Panc1 (cell line): Measurements from ENCODE around the gene PROKR2. TPM values are rescaled to one million over a fixed set of nuclear protein-coding genes. Genes with fewer than 3 reads are reported as not detected.
A peak's percentile ranks its signal among the peaks of the same experiment; 100 is the strongest.

Experiments
- ATAC-seq: fragments of 200-7000 bp; cut with Tn5 transposase; 2 replicates; pipeline ENCODE4 v1.9.1; 2020; ENCODE audit warnings: mild to moderate bottlenecking, moderate library complexity
- BruUV-seq: library from RNA; stranded (reverse); fragments of 400-500 nt; replicated peaks from 2 replicates; lab custom pipeline; 2021; lab: Mats Ljungman, UMichigan
- CTCF ChIA-PET: fragments of 300-600 bp; sonication (Branson Sonifier 250); formaldehyde crosslinking; loops from one replicate; lab custom pipeline; 2022; ENCODE audit warnings: antibody characterized with exemption; lab: Charles Lee
- POLR2A ChIA-PET: fragments of 300-600 bp; sonication (Branson Sonifier 250); formaldehyde crosslinking; loops from one replicate; lab custom pipeline; 2022; ENCODE audit warnings: antibody characterized with exemption; lab: Charles Lee
- DNase-seq: peaks from one replicate; pipeline ENCODE4 v3.0.0-alpha.2; 2010; ENCODE audit warnings: low read depth, low spot score
- H3K27ac ChIP-seq: 2 replicates; pipeline ENCODE4 v1.5.1; 2011; ENCODE audit warnings: mild to moderate bottlenecking, low read length, inconsistent platforms
- H3K27me3 ChIP-seq: fragments of 200-500 bp; sonication (Bioruptor generic); 2 replicates; pipeline ENCODE4 v1.6.0; 2014; ENCODE audit warnings: low read length, inconsistent platforms; ENCODE audit not compliant: control insufficient read depth, insufficient read depth
- H3K36me3 ChIP-seq: fragments of 200-500 bp; sonication (Bioruptor generic); 2 replicates; pipeline ENCODE4 v1.5.1; 2014; ENCODE audit warnings: inconsistent platforms, mild to moderate bottlenecking, low read length, moderate library complexity; ENCODE audit not compliant: control insufficient read depth, insufficient read depth
- H3K4me1 ChIP-seq: 2 replicates; pipeline ENCODE4 v1.5.1; 2011; ENCODE audit warnings: inconsistent platforms, mild to moderate bottlenecking, low read length, moderate library complexity; ENCODE audit not compliant: control insufficient read depth, insufficient read depth
- H3K4me3 ChIP-seq, 2 experiments: 2 replicates each; pipeline ENCODE4 v1.5.1; 2011 to 2012; ENCODE audit warnings: low read depth in 2 of 2, low read length in 2 of 2, mild to moderate bottlenecking in 2 of 2, inconsistent platforms in 1 of 2, moderate library complexity in 1 of 2
- H3K9me3 ChIP-seq: fragments of 200-500 bp; sonication (Bioruptor generic); 2 replicates; pipeline ENCODE4 v1.5.1; 2014; ENCODE audit warnings: low read depth, mild to moderate bottlenecking, inconsistent platforms, low read length, moderate library complexity; ENCODE audit not compliant: control insufficient read depth, insufficient read depth
- POLR2AphosphoS5 ChIP-seq: IDR thresholded peaks from 2 replicates; pipeline ENCODE4 v1.6.1; 2012; ENCODE audit warnings: mild to moderate bottlenecking, low read depth, low read length, moderate library complexity
- SIN3A ChIP-seq: IDR thresholded peaks from 2 replicates; pipeline ENCODE4 v1.6.1; 2012; ENCODE audit warnings: low read depth, mild to moderate bottlenecking, low read length, moderate library complexity, borderline replicate concordance; ENCODE audit not compliant: insufficient read depth
- TCF7L2 ChIP-seq: IDR thresholded peaks from 2 replicates; pipeline ENCODE4 v1.6.1; 2011; ENCODE audit warnings: mild to moderate bottlenecking, low read depth, low read length, inconsistent platforms
- in situ Hi-C: cut with HindIII; loops from 2 replicates; pipeline ENCODE4 v1.10.0; 2016; ENCODE audit warnings: low sequenced_read_pairs, low pct_unique_long_range_greater_than_20kb
- intact Hi-C: fragments of 100-400 bp; cut with micrococcal nuclease; formaldehyde crosslinking; loops from one replicate; pipeline ENCODE4 v1.10.0; 2022; ENCODE audit not compliant: unreplicated experiment
- total RNA-seq: library from RNA; stranded (reverse); gene quantifications from one replicate; pipeline ENCODE4 v1.2.1, GENCODE V29; 2021; ENCODE audit not compliant: unreplicated experiment
- TF ChIP-seq, protein P1 (sequence below): fragments of 450-650 bp; IDR thresholded peaks from 2 replicates; pipeline ENCODE4 v1.5.1; 2017; ENCODE audit warnings: mild to moderate bottlenecking
- TF ChIP-seq, protein P2 (sequence below), 2 experiments: IDR thresholded peaks; 2 replicates each; pipeline ENCODE4 v1.6.1; 2011 to 2012; ENCODE audit warnings: low read depth in 2 of 2, control low read depth in 1 of 2, low read length in 1 of 2, mild to moderate bottlenecking in 1 of 2, moderate library complexity in 1 of 2; ENCODE audit not compliant: insufficient read depth in 1 of 2

The PROKR2 gene
- total RNA-seq, 1 experiment from 2014 or later: not detected

DNA sequence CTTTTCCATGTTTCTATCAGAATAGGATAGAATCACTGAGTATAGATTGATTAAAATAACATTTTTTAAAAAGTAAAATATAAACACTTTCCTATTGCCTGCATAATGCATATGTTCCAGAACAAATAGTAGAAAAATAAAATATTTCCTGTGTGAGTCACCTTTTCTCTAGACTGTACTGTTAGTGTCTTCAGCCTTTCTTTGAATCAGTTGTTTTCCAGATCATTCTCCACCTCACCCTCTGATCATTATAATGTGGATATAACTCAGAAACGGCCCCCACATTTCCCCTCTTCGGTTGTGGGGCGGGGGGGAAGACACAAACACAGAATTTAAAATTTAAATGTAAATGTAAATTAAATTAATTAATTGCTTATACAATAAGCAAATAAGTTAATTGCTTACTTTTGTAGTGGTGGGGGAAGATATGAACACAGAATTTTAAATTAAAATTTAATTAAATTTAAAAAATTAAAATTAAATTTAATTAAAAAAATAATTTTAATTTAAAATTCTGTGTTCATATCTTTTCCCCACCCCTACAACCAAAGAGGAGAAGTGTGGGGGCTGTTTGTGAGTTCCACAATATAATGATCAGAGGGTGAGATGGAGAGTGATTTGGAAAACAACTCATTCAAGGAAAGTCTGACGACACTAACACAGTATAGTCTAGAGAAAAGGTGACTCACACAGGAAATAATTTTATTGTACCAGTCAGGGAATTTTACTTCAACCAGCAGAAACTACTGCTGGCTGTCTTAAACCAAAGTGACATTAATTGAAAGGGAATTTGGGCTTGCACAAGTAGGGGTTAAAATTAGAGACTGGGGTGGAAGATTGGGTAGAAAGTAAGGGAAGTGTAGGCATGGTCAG is 37.1 kb upstream of the PROKR2 start:
- intact Hi-C loops: no loop called here
- Histone ChIP-seq H3K27me3 (peaks cover 2% of the 10 kb centered on the region; the same call in 1 of the 2 replicates), H3K36me3 (no peaks in the 10 kb centered on the region), H3K4me3 (no peak overlapping the region), H3K4me1 (no peaks in the 10 kb centered on the region), H3K27ac (no peak overlapping the region), H3K9me3 (no peaks in the 10 kb centered on the region)
- ChIA-PET POLR2A (no interaction called here), CTCF (interaction anchor here (0.9 kb wide), 1 partner anchor 49 kb away, joined by 3 read pairs; no protein-coding TSS in a partner anchor)
- no peak for TF ChIP-seq SIN3A
- no peak for TF ChIP-seq TCF7L2
- TF ChIP-seq, protein P1, sequence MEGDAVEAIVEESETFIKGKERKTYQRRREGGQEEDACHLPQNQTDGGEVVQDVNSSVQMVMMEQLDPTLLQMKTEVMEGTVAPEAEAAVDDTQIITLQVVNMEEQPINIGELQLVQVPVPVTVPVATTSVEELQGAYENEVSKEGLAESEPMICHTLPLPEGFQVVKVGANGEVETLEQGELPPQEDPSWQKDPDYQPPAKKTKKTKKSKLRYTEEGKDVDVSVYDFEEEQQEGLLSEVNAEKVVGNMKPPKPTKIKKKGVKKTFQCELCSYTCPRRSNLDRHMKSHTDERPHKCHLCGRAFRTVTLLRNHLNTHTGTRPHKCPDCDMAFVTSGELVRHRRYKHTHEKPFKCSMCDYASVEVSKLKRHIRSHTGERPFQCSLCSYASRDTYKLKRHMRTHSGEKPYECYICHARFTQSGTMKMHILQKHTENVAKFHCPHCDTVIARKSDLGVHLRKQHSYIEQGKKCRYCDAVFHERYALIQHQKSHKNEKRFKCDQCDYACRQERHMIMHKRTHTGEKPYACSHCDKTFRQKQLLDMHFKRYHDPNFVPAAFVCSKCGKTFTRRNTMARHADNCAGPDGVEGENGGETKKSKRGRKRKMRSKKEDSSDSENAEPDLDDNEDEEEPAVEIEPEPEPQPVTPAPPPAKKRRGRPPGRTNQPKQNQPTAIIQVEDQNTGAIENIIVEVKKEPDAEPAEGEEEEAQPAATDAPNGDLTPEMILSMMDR: no peak
- TF ChIP-seq POLR2AphosphoS5: no peak
- TF ChIP-seq, protein P2, sequence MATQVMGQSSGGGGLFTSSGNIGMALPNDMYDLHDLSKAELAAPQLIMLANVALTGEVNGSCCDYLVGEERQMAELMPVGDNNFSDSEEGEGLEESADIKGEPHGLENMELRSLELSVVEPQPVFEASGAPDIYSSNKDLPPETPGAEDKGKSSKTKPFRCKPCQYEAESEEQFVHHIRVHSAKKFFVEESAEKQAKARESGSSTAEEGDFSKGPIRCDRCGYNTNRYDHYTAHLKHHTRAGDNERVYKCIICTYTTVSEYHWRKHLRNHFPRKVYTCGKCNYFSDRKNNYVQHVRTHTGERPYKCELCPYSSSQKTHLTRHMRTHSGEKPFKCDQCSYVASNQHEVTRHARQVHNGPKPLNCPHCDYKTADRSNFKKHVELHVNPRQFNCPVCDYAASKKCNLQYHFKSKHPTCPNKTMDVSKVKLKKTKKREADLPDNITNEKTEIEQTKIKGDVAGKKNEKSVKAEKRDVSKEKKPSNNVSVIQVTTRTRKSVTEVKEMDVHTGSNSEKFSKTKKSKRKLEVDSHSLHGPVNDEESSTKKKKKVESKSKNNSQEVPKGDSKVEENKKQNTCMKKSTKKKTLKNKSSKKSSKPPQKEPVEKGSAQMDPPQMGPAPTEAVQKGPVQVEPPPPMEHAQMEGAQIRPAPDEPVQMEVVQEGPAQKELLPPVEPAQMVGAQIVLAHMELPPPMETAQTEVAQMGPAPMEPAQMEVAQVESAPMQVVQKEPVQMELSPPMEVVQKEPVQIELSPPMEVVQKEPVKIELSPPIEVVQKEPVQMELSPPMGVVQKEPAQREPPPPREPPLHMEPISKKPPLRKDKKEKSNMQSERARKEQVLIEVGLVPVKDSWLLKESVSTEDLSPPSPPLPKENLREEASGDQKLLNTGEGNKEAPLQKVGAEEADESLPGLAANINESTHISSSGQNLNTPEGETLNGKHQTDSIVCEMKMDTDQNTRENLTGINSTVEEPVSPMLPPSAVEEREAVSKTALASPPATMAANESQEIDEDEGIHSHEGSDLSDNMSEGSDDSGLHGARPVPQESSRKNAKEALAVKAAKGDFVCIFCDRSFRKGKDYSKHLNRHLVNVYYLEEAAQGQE (IDR thresholded peaks at IDR 0.05; ENCODE audit: insufficient read depth in 1 of 2, low read depth in 2 of 2, low read length in 1 of 2): no peak
- no peak for ATAC-seq
- DNase-seq: peak; percentile 12
- BruUV-seq: no TSS peak
- in situ Hi-C loops: no loop called here

DNA sequence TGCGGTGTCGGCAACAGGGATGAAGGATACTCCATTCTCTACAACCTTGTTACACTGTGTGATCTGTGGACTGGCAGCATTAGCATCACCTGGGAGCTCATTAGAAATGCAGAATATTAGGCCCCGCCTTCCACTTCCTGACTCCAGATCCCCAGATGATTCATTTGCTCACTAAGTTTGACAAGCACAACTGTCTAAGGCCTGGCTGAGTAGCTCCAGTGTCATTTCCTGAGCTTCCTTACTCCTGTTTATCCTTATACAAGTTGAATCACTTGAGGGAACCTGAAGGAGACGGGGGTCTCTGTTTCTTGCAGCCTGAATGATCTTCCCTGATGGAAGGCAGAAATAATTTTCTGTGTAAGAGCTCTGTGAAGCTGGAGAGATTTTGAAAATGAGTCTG is 32.7 kb upstream of the PROKR2 start:
- ATAC-seq (no peak), DNase-seq (no peak)
- ChIA-PET CTCF (no interaction called here), POLR2A (no interaction called here)
- Histone ChIP-seq H3K9me3 (no peaks in the 10 kb centered on the region), H3K4me3 (no peak overlapping the region), H3K36me3 (no peaks in the 10 kb centered on the region), H3K4me1 (no peaks in the 10 kb centered on the region), H3K27me3 (no peaks in the 10 kb centered on the region; the same call in 1 of the 2 replicates), H3K27ac (no peak overlapping the region)
- TF ChIP-seq, protein P2 (IDR thresholded peaks at IDR 0.05; ENCODE audit: insufficient read depth in 1 of 2, low read depth in 2 of 2, low read length in 1 of 2): no peak
- TF ChIP-seq SIN3A (no peak), TCF7L2 (no peak), POLR2AphosphoS5 (no peak)
- TF ChIP-seq, protein P1: no peak
- BruUV-seq: no TSS peak
- in situ Hi-C loops (no loop called here), intact Hi-C loops (no loop called here)
